Measurements from ENCODE around the gene ZNF529. TPM values are rescaled to one million over a fixed set of nuclear protein-coding genes. Genes with fewer than 3 reads are reported as not detected.
"Not testable (repeated sequence)": the region's sequence is repeated elsewhere in the genome, so short reads cannot be mapped to it uniquely, and the experiment has no call there.

Gene ZNF529
- total RNA-seq: 10 to 100 TPM in 3 of 6 donors, 1 to 10 TPM in 3; 6.0 to 18.9 (median 10.0) TPM

GRCh38 chr19:36573020-36573894 lies at the start of gene ZNF529:
TSS of gene ZNF529 (minus strand) at chr19:36573292. CDS start at chr19:36572346, 946 bp downstream.
- TF ChIP-seq CTCF (IDR thresholded peaks at IDR 0.05): peak in 1 of 6 experiments; percentile 9
- peak; percentile 81 to 91 for TF ChIP-seq POLR2AphosphoS5 (IDR thresholded peaks at IDR 0.05)
- TF ChIP-seq POLR2A (IDR thresholded peaks at IDR 0.05): peak in 3 of 4 donors; percentile 74 to 80 (median 76)
- TF ChIP-seq EP300 (IDR thresholded peaks at IDR 0.05): no peak
- peak within 1 kb of the TSS; percentile 70 to 95 (median 77) for H3K4me3 ChIP-seq
- WGBS, 2 donors: 2% methylated on average over 24 to 33 of the region's 66 CpGs
- peak; percentile 94 for DNase-seq
- peaks cover 8 to 39% (median 24%) of the 10 kb centered on the region in 4 donors for H3K36me3 ChIP-seq
- peaks cover 10 to 22% (median 12%) of the 10 kb centered on the region in 4 donors for H3K4me1 ChIP-seq
- H3K27me3 ChIP-seq: no peaks in the 10 kb centered on the region
- peaks cover 0 to 35% (median 27%) of the 10 kb centered on the region in 4 donors for H3K9me3 ChIP-seq
- peak within 1 kb of the TSS; percentile 87 to 92 (median 91) for H3K27ac ChIP-seq
- peak; percentile 96 to 99 for ATAC-seq (ENCODE audit: low FRiP score in 2 of 2)

- ATAC-seq (ENCODE audit: low FRiP score in 2 of 2): peak in 1 of 2 donors; percentile 4
- Histone ChIP-seq H3K27me3 (no peaks in the 10 kb centered on the region), H3K4me1 (peaks cover 0 to 9% (median 6%) of the 10 kb centered on the region in 4 donors), H3K9me3 (peaks cover 0 to 15% (median 5%) of the 10 kb centered on the region in 4 donors), H3K36me3 (peaks cover 0 to 21% (median 0%) of the 10 kb centered on the region in 4 donors), H3K4me3 (peak overlapping the region in 3 of 4 donors; percentile 65 to 84 (median 72)), H3K27ac (peak overlapping the region; percentile 69 to 86 (median 80))
- WGBS, 2 donors: 0% methylated on average over 1 of the region's 1 CpG
- DNase-seq: no peak
- no peak for TF ChIP-seq EP300 (IDR thresholded peaks at IDR 0.05)
- TF ChIP-seq CTCF (IDR thresholded peaks at IDR 0.05): no peak
- TF ChIP-seq POLR2AphosphoS5 (IDR thresholded peaks at IDR 0.05): no peak
- TF ChIP-seq POLR2A (IDR thresholded peaks at IDR 0.05): no peak
These were observed 32.9 kb upstream of the ZNF529 start for GRCh38 chr19:36605877-36606478.

GRCh38 chr19:36605101-36605876 lies 32.2 kb upstream of the ZNF529 start, which contains the start of gene ZNF382:
TSS of gene ZNF382 (plus strand) at chr19:36605313. CDS start at chr19:36609915, 4,602 bp downstream.
- ATAC-seq (ENCODE audit: low FRiP score in 2 of 2) (peak; percentile 83 to 95), DNase-seq (peak; percentile 55 to 96)
- Histone ChIP-seq H3K4me1 (peaks cover 0 to 9% (median 6%) of the 10 kb centered on the region in 4 donors), H3K4me3 (peak within 1 kb of the TSS; percentile 65 to 84 (median 75)), H3K27ac (peak within 1 kb of the TSS; percentile 69 to 86 (median 80)), H3K36me3 (peaks cover 0 to 14% (median 0%) of the 10 kb centered on the region in 4 donors), H3K9me3 (peaks cover 0 to 15% (median 5%) of the 10 kb centered on the region in 4 donors), H3K27me3 (no peaks in the 10 kb centered on the region)
- WGBS, 2 donors: 4 to 10% methylated on average over 12 to 46 of the region's 73 CpGs
- TF ChIP-seq EP300 (IDR thresholded peaks at IDR 0.05) (no peak), POLR2A (IDR thresholded peaks at IDR 0.05) (peak in 3 of 4 donors; percentile 19 to 52 (median 32)), POLR2AphosphoS5 (IDR thresholded peaks at IDR 0.05) (peak; percentile 13 to 66), CTCF (IDR thresholded peaks at IDR 0.05) (no peak)

- Histone ChIP-seq H3K9me3 (peaks cover 0 to 15% (median 5%) of the 10 kb centered on the region in 4 donors), H3K36me3 (peaks cover 0 to 8% (median 0%) of the 10 kb centered on the region in 4 donors), H3K4me3 (peak overlapping the region; percentile 65 to 84 (median 75)), H3K27ac (peak overlapping the region; percentile 69 to 86 (median 80)), H3K4me1 (peaks cover 0 to 9% (median 6%) of the 10 kb centered on the region in 4 donors), H3K27me3 (no peaks in the 10 kb centered on the region)
- TF ChIP-seq EP300 (IDR thresholded peaks at IDR 0.05) (no peak), POLR2AphosphoS5 (IDR thresholded peaks at IDR 0.05) (peak in 1 of 2 donors; percentile 4)
- 0% methylated on average over 4 to 10 of the region's 21 CpGs for WGBS, 2 donors
- ATAC-seq (ENCODE audit: low FRiP score in 2 of 2): peak; percentile 75 to 85
- DNase-seq: peak; percentile 59 to 91
These were observed 31.6 kb upstream of the ZNF529 start for GRCh38 chr19:36604656-36605100.

- H3K36me3 ChIP-seq; H3K27ac ChIP-seq; H3K4me3 ChIP-seq; H3K27me3 ChIP-seq; DNase-seq; H3K4me1 ChIP-seq; ATAC-seq (ENCODE audit: low FRiP score in 2 of 2): not testable (repeated sequence)
- H3K9me3 ChIP-seq: peaks cover 0 to 20% (median 5%) of the 10 kb centered on the region in 4 donors
- 88 to 96% methylated on average over 10 of the region's 10 CpGs for WGBS, 2 donors
These were observed 29.6 kb upstream of the ZNF529 start for GRCh38 chr19:36602681-36603080.
